ENCODE data around the gene CDKN2D. TPM values are rescaled to one million over a fixed set of nuclear protein-coding genes. Genes with fewer than 3 reads are reported as not detected.

Gene CDKN2D
- total RNA-seq, 1 experiment from 2014 or later: 17.1 TPM

DNA sequence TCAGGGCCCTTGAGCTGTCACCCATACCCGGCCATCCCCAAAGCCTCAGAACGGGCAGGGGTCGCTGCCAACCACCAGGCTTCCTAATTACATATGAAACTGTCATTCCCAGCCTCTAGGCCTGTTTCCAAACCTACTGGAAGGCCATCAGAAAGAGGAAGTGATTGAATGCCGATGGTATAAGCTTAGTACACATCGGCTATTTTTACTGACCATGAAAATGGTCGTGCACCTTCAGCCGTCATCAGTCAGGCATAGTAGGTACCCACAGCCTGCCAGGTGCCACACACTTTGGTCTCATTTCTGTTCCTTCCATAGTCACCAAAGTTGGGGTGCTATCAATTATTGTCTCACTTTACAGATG lies 13.2 kb downstream of the CDKN2D start:
- H3K9me3 ChIP-seq (ENCODE audit: low read length): no peaks in the 10 kb centered on the region
- H2AFZ ChIP-seq (ENCODE audit: low read length): no peak overlapping the region
- no peaks in the 10 kb centered on the region for H3K9me2 ChIP-seq (replicated peaks; ENCODE audit: low read length)
- ATAC-seq (no peak), DNase-seq (no peak)
- H3K4me2 ChIP-seq (ENCODE audit: low read length): no peak overlapping the region
- no peaks in the 10 kb centered on the region for H3F3A ChIP-seq (ENCODE audit: low read length, unreplicated experiment)
- peaks cover 49% of the 10 kb centered on the region for H3K36me3 ChIP-seq (ENCODE audit: low read depth, low read length)
- ChIA-PET CTCF (interaction anchor here (0.6 kb wide), 1 partner anchor 50 kb away, joined by 6 read pairs; no protein-coding TSS in a partner anchor), POLR2A (ENCODE audit: unreplicated experiment) (no interaction called here)
- TSS peak; percentile 22 for BruUV-seq (replicated peaks)
- no peak overlapping the region for H3K4me3 ChIP-seq (ENCODE audit: low read length)
- no peak overlapping the region for H3K27ac ChIP-seq (ENCODE audit: low read length)
- intact Hi-C loops (cut with micrococcal nuclease): no loop called here
- no peaks in the 10 kb centered on the region for H4K20me1 ChIP-seq (ENCODE audit: low read length)
- H3K27me3 ChIP-seq (ENCODE audit: low read length): no peaks in the 10 kb centered on the region
- no peak overlapping the region for H3K9ac ChIP-seq (ENCODE audit: low read length)
- H3K4me1 ChIP-seq (ENCODE audit: insufficient read depth, low read length): no peaks in the 10 kb centered on the region
- H3K79me2 ChIP-seq (ENCODE audit: low read length): no peaks in the 10 kb centered on the region
- TF ChIP-seq, protein P1, sequence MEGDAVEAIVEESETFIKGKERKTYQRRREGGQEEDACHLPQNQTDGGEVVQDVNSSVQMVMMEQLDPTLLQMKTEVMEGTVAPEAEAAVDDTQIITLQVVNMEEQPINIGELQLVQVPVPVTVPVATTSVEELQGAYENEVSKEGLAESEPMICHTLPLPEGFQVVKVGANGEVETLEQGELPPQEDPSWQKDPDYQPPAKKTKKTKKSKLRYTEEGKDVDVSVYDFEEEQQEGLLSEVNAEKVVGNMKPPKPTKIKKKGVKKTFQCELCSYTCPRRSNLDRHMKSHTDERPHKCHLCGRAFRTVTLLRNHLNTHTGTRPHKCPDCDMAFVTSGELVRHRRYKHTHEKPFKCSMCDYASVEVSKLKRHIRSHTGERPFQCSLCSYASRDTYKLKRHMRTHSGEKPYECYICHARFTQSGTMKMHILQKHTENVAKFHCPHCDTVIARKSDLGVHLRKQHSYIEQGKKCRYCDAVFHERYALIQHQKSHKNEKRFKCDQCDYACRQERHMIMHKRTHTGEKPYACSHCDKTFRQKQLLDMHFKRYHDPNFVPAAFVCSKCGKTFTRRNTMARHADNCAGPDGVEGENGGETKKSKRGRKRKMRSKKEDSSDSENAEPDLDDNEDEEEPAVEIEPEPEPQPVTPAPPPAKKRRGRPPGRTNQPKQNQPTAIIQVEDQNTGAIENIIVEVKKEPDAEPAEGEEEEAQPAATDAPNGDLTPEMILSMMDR (conservative IDR thresholded peaks at IDR 0.05; ENCODE audit: low read depth, low read length): no peak
- TF ChIP-seq EZH2 (IDR thresholded peaks at IDR 0.05; ENCODE audit: low read length, unreplicated experiment): no peak
- no peak for TF ChIP-seq EZH2phosphoT487 (IDR thresholded peaks at IDR 0.05; ENCODE audit: borderline replicate concordance, low read length)

DNA sequence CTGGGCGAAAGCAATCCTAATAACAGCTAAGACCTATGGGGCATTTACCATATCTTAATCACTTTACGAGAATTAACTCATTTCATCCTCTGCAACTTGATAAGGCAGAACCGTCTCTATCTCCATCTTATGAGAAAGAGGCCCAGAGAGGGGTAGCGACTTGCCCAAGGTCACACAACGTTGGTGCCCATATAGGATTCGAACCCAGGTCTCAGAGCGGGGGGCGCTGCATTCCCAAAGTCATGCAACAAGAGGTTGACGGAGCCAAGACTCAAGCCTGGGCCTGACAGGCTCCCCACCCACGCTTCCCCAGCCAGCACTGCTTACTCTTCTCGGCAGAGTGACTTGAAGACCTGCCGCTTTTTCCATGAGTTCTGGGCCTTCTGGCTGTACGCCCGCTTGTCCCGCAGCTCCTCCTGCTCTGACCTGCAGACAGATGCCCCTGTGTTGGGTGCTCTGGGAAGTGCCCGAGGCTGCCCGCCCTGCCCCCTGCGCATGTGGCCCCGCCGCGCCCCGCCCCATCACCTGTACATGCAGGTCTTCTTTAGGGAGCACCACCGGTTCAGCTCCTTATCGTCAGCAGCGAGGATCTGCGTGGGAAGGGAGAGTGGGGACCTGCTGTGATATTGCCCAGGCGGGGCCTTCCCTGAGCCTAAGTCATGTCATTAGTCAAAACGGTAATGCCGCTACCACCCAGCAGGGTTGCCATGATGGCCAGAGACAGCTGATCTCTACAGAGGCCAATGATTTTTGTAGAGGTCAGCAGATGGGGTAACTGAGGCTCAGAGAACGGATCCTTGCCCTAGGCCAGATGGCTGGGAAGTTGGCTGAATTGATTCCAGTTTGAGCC lies 13.8 kb downstream of the CDKN2D start:
- ATAC-seq (no peak), DNase-seq (no peak)
- H3F3A ChIP-seq (ENCODE audit: low read length, unreplicated experiment): no peaks in the 10 kb centered on the region
- H3K4me3 ChIP-seq (ENCODE audit: low read length): no peak overlapping the region
- no peaks in the 10 kb centered on the region for H3K4me1 ChIP-seq (ENCODE audit: insufficient read depth, low read length)
- H3K27ac ChIP-seq (ENCODE audit: low read length): no peak overlapping the region
- peaks cover 47% of the 10 kb centered on the region for H3K36me3 ChIP-seq (ENCODE audit: low read depth, low read length)
- no peaks in the 10 kb centered on the region for H4K20me1 ChIP-seq (ENCODE audit: low read length)
- no peak overlapping the region for H3K9ac ChIP-seq (ENCODE audit: low read length)
- intact Hi-C loops (cut with micrococcal nuclease): no loop called here
- H3K4me2 ChIP-seq (ENCODE audit: low read length): no peak overlapping the region
- TF ChIP-seq EZH2phosphoT487 (IDR thresholded peaks at IDR 0.05; ENCODE audit: borderline replicate concordance, low read length) (no peak), EZH2 (IDR thresholded peaks at IDR 0.05; ENCODE audit: low read length, unreplicated experiment) (no peak)
- TF ChIP-seq, protein P1 (conservative IDR thresholded peaks at IDR 0.05; ENCODE audit: low read depth, low read length): no peak
- H3K9me2 ChIP-seq (replicated peaks; ENCODE audit: low read length): no peaks in the 10 kb centered on the region
- CTCF ChIA-PET: no interaction called here
- no TSS peak for BruUV-seq (replicated peaks)
- no peaks in the 10 kb centered on the region for H3K9me3 ChIP-seq (ENCODE audit: low read length)
- POLR2A ChIA-PET (ENCODE audit: unreplicated experiment): interaction anchor here (0.6 kb wide), 1 partner anchor 13 kb away, joined by 3 read pairs; no protein-coding TSS in a partner anchor
- H2AFZ ChIP-seq (ENCODE audit: low read length): no peak overlapping the region
- H3K79me2 ChIP-seq (ENCODE audit: low read length): no peaks in the 10 kb centered on the region
- no peaks in the 10 kb centered on the region for H3K27me3 ChIP-seq (ENCODE audit: low read length)

DNA sequence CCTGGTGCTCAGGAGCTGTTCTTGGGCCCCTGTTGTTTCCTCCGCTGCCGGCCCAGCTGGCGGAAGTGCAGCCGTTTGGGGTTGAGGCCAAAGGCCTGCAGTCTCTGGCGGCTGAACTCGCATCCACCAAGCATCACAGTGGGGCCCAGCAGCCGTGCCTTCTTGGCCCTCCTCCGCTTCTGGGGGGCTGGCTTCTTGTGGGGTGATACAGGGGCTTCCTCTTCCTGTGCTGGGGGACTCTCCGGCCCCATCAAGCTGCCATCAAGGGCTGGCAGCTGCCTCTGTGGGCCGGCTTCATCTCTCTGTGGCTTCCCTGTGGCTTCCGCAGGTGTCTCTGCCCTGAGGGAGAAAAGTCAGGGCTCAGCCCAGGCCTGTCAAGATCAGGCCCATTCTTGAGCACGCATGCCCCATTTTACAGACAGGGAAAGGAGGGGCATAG lies 14.8 kb downstream of the CDKN2D start:
- no peaks in the 10 kb centered on the region for H3K9me2 ChIP-seq (replicated peaks; ENCODE audit: low read length)
- no TSS peak for BruUV-seq (replicated peaks)
- H3K79me2 ChIP-seq (ENCODE audit: low read length): no peaks in the 10 kb centered on the region
- H3K4me1 ChIP-seq (ENCODE audit: insufficient read depth, low read length): no peaks in the 10 kb centered on the region
- POLR2A ChIA-PET (ENCODE audit: unreplicated experiment): no interaction called here
- H3K36me3 ChIP-seq (ENCODE audit: low read depth, low read length): peaks cover 38% of the 10 kb centered on the region
- no peak overlapping the region for H3K4me2 ChIP-seq (ENCODE audit: low read length)
- H3K27ac ChIP-seq (ENCODE audit: low read length): no peak overlapping the region
- DNase-seq: no peak
- H3F3A ChIP-seq (ENCODE audit: low read length, unreplicated experiment): no peaks in the 10 kb centered on the region
- H3K4me3 ChIP-seq (ENCODE audit: low read length): no peak overlapping the region
- no peak for ATAC-seq
- CTCF ChIA-PET: no interaction called here
- TF ChIP-seq, protein P1 (conservative IDR thresholded peaks at IDR 0.05; ENCODE audit: low read depth, low read length): no peak
- no peak for TF ChIP-seq EZH2phosphoT487 (IDR thresholded peaks at IDR 0.05; ENCODE audit: borderline replicate concordance, low read length)
- TF ChIP-seq EZH2 (IDR thresholded peaks at IDR 0.05; ENCODE audit: low read length, unreplicated experiment): no peak
- intact Hi-C loops (cut with micrococcal nuclease): no loop called here
- no peaks in the 10 kb centered on the region for H4K20me1 ChIP-seq (ENCODE audit: low read length)
- H2AFZ ChIP-seq (ENCODE audit: low read length): no peak overlapping the region
- no peaks in the 10 kb centered on the region for H3K27me3 ChIP-seq (ENCODE audit: low read length)
- H3K9me3 ChIP-seq (ENCODE audit: low read length): no peaks in the 10 kb centered on the region
- H3K9ac ChIP-seq (ENCODE audit: low read length): no peak overlapping the region
